HEK293T (cell line): ENCODE data around the gene GNB1L.

Source experiments
- CTBP1 ChIP-seq: fragments of 450-650 bp; IDR thresholded peaks from 2 replicates; pipeline ENCODE4 v1.6.1; 2016; ENCODE audit warnings: borderline replicate concordance
- ELF4 ChIP-seq: fragments of 450-650 bp; IDR thresholded peaks from 2 replicates; pipeline ENCODE4 v1.6.1; 2017; ENCODE audit warnings: antibody characterized with exemption
- FOXA1 ChIP-seq: fragments of 450-650 bp; IDR thresholded peaks from 2 replicates; pipeline ENCODE4 v1.6.1; 2016; ENCODE audit warnings: mild to moderate bottlenecking
- FOXK2 ChIP-seq: fragments of 450-650 bp; IDR thresholded peaks from 2 replicates; pipeline ENCODE4 v1.6.1; 2016; ENCODE audit warnings: mild to moderate bottlenecking
- FOXM1 ChIP-seq: fragments of 450-650 bp; IDR thresholded peaks from 2 replicates; pipeline ENCODE4 v1.6.1; 2017; ENCODE audit warnings: mild to moderate bottlenecking, borderline replicate concordance
- HDGF ChIP-seq: fragments of 450-650 bp; IDR thresholded peaks from 2 replicates; pipeline ENCODE4 v1.6.1; 2017; ENCODE audit warnings: antibody characterized with exemption, borderline replicate concordance
- L3MBTL2 ChIP-seq: fragments of 450-650 bp; conservative IDR thresholded peaks from 2 replicates; pipeline ENCODE4 v1.6.1; 2016; ENCODE audit warnings: mild to moderate bottlenecking
- LEF1 ChIP-seq: fragments of 450-650 bp; IDR thresholded peaks from 2 replicates; pipeline ENCODE4 v1.6.1; 2017; ENCODE audit warnings: mild to moderate bottlenecking, borderline replicate concordance
- PKNOX1 ChIP-seq: fragments of 450-650 bp; IDR thresholded peaks from 2 replicates; pipeline ENCODE4 v1.6.1; 2016
- SP1 ChIP-seq: fragments of 450-650 bp; IDR thresholded peaks from 2 replicates; pipeline ENCODE4 v1.6.1; 2017
- SUZ12 ChIP-seq: fragments of 450-650 bp; IDR thresholded peaks from 2 replicates; pipeline ENCODE4 v1.6.1; 2016; ENCODE audit warnings: mild to moderate bottlenecking
- ZNF384 ChIP-seq: fragments of 450-650 bp; IDR thresholded peaks from 2 replicates; pipeline ENCODE4 v1.6.1; 2016

GRCh38 chr22:19793661-19794310, 60.9 kb downstream of the GNB1L start:
- TF ChIP-seq L3MBTL2 (no peak), CTBP1 (no peak), SP1 (no peak), SUZ12 (no peak), PKNOX1 (no peak), FOXM1 (no peak), HDGF (no peak), FOXA1 (no peak), ELF4 (no peak), LEF1 (no peak), ZNF384 (no peak), FOXK2 (no peak)
